Measurements from ENCODE around the gene CXCR6.

GRCh38 chr3:45942051-45942825, 1.0 kb upstream of the CXCR6 start:
- no peak for TF ChIP-seq POLR2A (IDR thresholded peaks at IDR 0.05)
- TF ChIP-seq CTCF (IDR thresholded peaks at IDR 0.05), result no peak

Measured in Peyer's patch (tissue), 4 donors.